Choroid plexus epithelial cell (primary cell): ENCODE results near the gene TXNDC11.

Experiments used
- DNase-seq: peaks from one replicate; pipeline ENCODE4 v3.0.0-alpha.2; 2010; ENCODE audit warnings: low read depth
- H3K4me3 ChIP-seq: 2 replicates; pipeline ENCODE4 v1.5.1; 2011; ENCODE audit warnings: low read depth, mild to moderate bottlenecking, control low read depth, low read length, moderate library complexity
- TF ChIP-seq, protein P1 (sequence below): conservative IDR thresholded peaks from 2 replicates; pipeline ENCODE4 v1.5.1; 2011; ENCODE audit warnings: low read depth, mild to moderate bottlenecking, control low read depth, inconsistent platforms, low read length, moderate library complexity

Gene TXNDC11

GRCh38 chr16:11781773-11782172 is 39.1 kb upstream of the TXNDC11 start:
- TF ChIP-seq, protein P1, sequence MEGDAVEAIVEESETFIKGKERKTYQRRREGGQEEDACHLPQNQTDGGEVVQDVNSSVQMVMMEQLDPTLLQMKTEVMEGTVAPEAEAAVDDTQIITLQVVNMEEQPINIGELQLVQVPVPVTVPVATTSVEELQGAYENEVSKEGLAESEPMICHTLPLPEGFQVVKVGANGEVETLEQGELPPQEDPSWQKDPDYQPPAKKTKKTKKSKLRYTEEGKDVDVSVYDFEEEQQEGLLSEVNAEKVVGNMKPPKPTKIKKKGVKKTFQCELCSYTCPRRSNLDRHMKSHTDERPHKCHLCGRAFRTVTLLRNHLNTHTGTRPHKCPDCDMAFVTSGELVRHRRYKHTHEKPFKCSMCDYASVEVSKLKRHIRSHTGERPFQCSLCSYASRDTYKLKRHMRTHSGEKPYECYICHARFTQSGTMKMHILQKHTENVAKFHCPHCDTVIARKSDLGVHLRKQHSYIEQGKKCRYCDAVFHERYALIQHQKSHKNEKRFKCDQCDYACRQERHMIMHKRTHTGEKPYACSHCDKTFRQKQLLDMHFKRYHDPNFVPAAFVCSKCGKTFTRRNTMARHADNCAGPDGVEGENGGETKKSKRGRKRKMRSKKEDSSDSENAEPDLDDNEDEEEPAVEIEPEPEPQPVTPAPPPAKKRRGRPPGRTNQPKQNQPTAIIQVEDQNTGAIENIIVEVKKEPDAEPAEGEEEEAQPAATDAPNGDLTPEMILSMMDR = no peak
- H3K4me3 ChIP-seq = no peak overlapping the region
- no peak for DNase-seq

GRCh38 chr16:11780991-11781680 is 38.5 kb upstream of the TXNDC11 start:
- DNase-seq = no peak
- TF ChIP-seq, protein P1 = no peak

DNA sequence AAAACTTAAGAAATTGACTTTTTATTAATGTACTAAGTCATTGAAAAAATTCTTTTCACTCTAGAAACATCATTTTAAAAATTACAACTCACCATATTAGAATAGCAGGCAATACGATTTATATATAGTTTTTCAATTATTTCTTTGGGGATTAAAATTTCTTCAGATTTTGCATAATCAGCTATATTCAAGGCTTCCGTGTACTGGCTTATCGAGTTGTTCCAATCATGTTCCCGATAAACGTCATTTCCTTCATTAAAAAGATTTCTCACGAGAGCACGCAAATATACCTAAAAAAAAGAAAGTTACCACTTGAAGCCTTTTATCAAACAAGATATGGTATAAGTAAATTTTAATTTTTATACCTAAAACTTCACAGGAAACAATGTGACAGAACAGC is 36.4 kb upstream of the TXNDC11 start:
- no peak for DNase-seq
- TF ChIP-seq, protein P1 = no peak
- no peak overlapping the region for H3K4me3 ChIP-seq

More at GRCh38 chr16:11780991-11781680, 38.5 kb upstream of the TXNDC11 start:
- no peak overlapping the region for H3K4me3 ChIP-seq

GRCh38 chr16:11774065-11774626 is 31.5 kb upstream of the TXNDC11 start:
- TF ChIP-seq, protein P1 = no peak
- no peak overlapping the region for H3K4me3 ChIP-seq
- DNase-seq = no peak

- TF ChIP-seq, protein P1 = no peak
- H3K4me3 ChIP-seq = no peak overlapping the region
- DNase-seq = no peak
Measured at GRCh38 chr16:11768849-11769248, 26.2 kb upstream of the TXNDC11 start.

DNA sequence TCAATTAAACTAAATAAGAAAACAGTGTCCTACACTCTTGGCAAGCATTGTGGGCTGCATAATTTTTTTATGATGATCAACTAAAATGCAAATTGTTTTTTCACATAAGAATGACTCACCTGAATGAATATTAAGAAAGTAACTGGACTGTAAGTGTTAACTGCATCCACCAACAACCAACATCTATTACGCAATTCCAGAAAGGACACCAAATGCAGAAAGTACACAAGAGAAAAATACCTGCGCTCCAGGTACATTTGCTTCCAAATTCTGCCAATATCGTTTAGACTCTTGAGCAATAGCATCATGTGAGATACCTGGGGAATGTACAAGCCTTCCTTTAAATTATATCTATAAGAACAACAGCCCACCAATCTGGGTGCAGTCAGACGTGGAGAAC is 19.8 kb upstream of the TXNDC11 start:
- no peak overlapping the region for H3K4me3 ChIP-seq
- TF ChIP-seq, protein P1 = no peak
- DNase-seq = no peak

GRCh38 chr16:11759997-11760396 is 17.3 kb upstream of the TXNDC11 start:
- TF ChIP-seq, protein P1 = no peak
- H3K4me3 ChIP-seq = no peak overlapping the region
- DNase-seq = no peak
